ENCODE data around the gene RAD51B. TPM values are rescaled to one million over a fixed set of nuclear protein-coding genes. Genes with fewer than 3 reads are reported as not detected.

Gene RAD51B
- polyA plus RNA-seq, 3 donors, result 3.6 to 11.6 (median 9.4) TPM

- Mint-ChIP-seq H3K9me3 (peaks cover 12 to 26% (median 14%) of the 10 kb centered on the region in 7 donors), H3K4me3 (no peak overlapping the region), H3K4me1 (no peaks in the 10 kb centered on the region), H3K27ac (no peak overlapping the region), H3K36me3 (peaks cover 0 to 7% of the 10 kb centered on the region in 2 donors), H3K27me3 (ENCODE audit: low read depth in 3 of 3) (peaks cover 0 to 1% (median 0%) of the 10 kb centered on the region in 3 donors)
- TF ChIP-seq CTCF (IDR thresholded peaks at IDR 0.05), result no peak
- WGBS (ENCODE audit: insufficient coverage), result no CpG with 5 or more reads among the region's 1 CpG
- H2AFZ ChIP-seq (ENCODE audit: insufficient read depth, low read depth, low read length, poor library complexity, severe bottlenecking), result no peak overlapping the region
- H3K4me3 ChIP-seq (replicated peaks in 1 of 3; ENCODE audit: low read depth in 2 of 3, low read length in 3 of 3), result no peak overlapping the region
- no peak overlapping the region for H3K27ac ChIP-seq (ENCODE audit: low read depth in 1 of 2, low read length in 2 of 2)
- intact Hi-C loops (cut with micrococcal nuclease), result no loop called here
- H3K79me2 ChIP-seq (ENCODE audit: insufficient read depth, low read length), result no peaks in the 10 kb centered on the region
- no peak overlapping the region for H3K9ac ChIP-seq (ENCODE audit: insufficient read depth, low read length, poor library complexity, severe bottlenecking)
- no peak overlapping the region for H3K4me2 ChIP-seq (replicated peaks; ENCODE audit: extremely low read depth, low read length, poor library complexity, severe bottlenecking)
- no peaks in the 10 kb centered on the region for H3K4me1 ChIP-seq (ENCODE audit: control insufficient read depth in 1 of 2, insufficient read depth in 2 of 2, low read length in 2 of 2)
- no peaks in the 10 kb centered on the region for H3K36me3 ChIP-seq (replicated peaks in 1 of 2; ENCODE audit: control insufficient read depth in 1 of 2, insufficient read depth in 2 of 2, low read length in 2 of 2)
- H3K9me3 ChIP-seq (replicated peaks in 1 of 2; ENCODE audit: control insufficient read depth in 1 of 2, insufficient read depth in 1 of 2, low read length in 2 of 2), result peaks cover 0 to 13% of the 10 kb centered on the region in 2 donors
- no peak for DNase-seq
- no peaks in the 10 kb centered on the region for H3K27me3 ChIP-seq (ENCODE audit: control insufficient read depth in 2 of 2, insufficient read depth in 2 of 2, low read length in 2 of 2)
- H4K20me1 ChIP-seq (ENCODE audit: insufficient read depth, low read length), result no peaks in the 10 kb centered on the region
These were observed 212.6 kb downstream of the RAD51B start for GRCh38 chr14:68032154-68032553.

- no peaks in the 10 kb centered on the region for H3K4me1 ChIP-seq (ENCODE audit: control insufficient read depth in 1 of 2, insufficient read depth in 2 of 2, low read length in 2 of 2)
- no peak overlapping the region for H3K9ac ChIP-seq (ENCODE audit: insufficient read depth, low read length, poor library complexity, severe bottlenecking)
- Mint-ChIP-seq H3K27ac (no peak overlapping the region), H3K27me3 (ENCODE audit: low read depth in 3 of 3) (peaks cover 0 to 1% (median 0%) of the 10 kb centered on the region in 3 donors), H3K4me3 (no peak overlapping the region), H3K9me3 (peaks cover 7 to 23% (median 12%) of the 10 kb centered on the region in 7 donors), H3K36me3 (peaks cover 0 to 6% of the 10 kb centered on the region in 2 donors), H3K4me1 (no peaks in the 10 kb centered on the region)
- no peaks in the 10 kb centered on the region for H3K79me2 ChIP-seq (ENCODE audit: insufficient read depth, low read length)
- 100% methylated on average over 1 of the region's 2 CpGs for WGBS (ENCODE audit: insufficient coverage)
- H3K27ac ChIP-seq (ENCODE audit: low read depth in 1 of 2, low read length in 2 of 2), result no peak overlapping the region
- no peak overlapping the region for H3K4me3 ChIP-seq (replicated peaks in 1 of 3; ENCODE audit: low read depth in 2 of 3, low read length in 3 of 3)
- H4K20me1 ChIP-seq (ENCODE audit: insufficient read depth, low read length), result no peaks in the 10 kb centered on the region
- intact Hi-C loops (cut with micrococcal nuclease), result no loop called here
- H3K9me3 ChIP-seq (replicated peaks in 1 of 2; ENCODE audit: control insufficient read depth in 1 of 2, insufficient read depth in 1 of 2, low read length in 2 of 2), result peaks cover 0 to 7% of the 10 kb centered on the region in 2 donors
- DNase-seq, result no peak
- no peaks in the 10 kb centered on the region for H3K36me3 ChIP-seq (replicated peaks in 1 of 2; ENCODE audit: control insufficient read depth in 1 of 2, insufficient read depth in 2 of 2, low read length in 2 of 2)
- no peak overlapping the region for H3K4me2 ChIP-seq (replicated peaks; ENCODE audit: extremely low read depth, low read length, poor library complexity, severe bottlenecking)
- H2AFZ ChIP-seq (ENCODE audit: insufficient read depth, low read depth, low read length, poor library complexity, severe bottlenecking), result no peak overlapping the region
- TF ChIP-seq CTCF (IDR thresholded peaks at IDR 0.05), result no peak
- H3K27me3 ChIP-seq (ENCODE audit: control insufficient read depth in 2 of 2, insufficient read depth in 2 of 2, low read length in 2 of 2), result no peaks in the 10 kb centered on the region
These were observed 213.9 kb downstream of the RAD51B start for GRCh38 chr14:68033336-68033932.
